ENCODE results near the gene CLP1. TPM values are rescaled to one million over a fixed set of nuclear protein-coding genes. Genes with fewer than 3 reads are reported as not detected.

Gene CLP1
- total and polyA plus RNA-seq, 4 donors = 5.9 to 12.3 (median 8.3) TPM

DNA sequence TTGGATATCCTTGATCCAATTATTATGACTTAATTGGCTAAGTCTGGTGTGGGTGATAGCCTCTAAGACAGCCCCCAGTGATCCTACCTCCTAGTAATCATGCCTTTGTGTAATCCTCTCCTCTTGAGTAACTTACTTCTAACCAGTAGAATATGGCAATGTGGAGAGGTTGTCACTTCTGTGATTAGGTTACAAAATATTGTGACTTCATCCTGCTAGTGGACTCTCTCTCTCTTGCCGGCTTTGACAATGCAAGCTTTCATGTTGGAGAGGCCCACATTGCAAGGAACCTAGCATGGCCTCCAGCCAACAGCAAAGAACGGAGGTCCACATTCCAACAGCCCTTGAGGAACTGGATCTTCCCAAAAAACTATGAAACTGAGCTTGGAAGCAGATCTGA lies 27.4 kb upstream of the CLP1 start:
- DNase-seq (ENCODE audit: low spot score) = no peak
- Histone ChIP-seq H3K27ac (ENCODE audit: low read depth in 1 of 2, low read length in 2 of 2) (no peak overlapping the region), H3K9me3 (ENCODE audit: control insufficient read depth in 4 of 4, low read length in 3 of 4) (no peaks in the 10 kb centered on the region), H3K36me3 (ENCODE audit: control insufficient read depth in 4 of 4, insufficient read depth in 3 of 4, low read depth in 1 of 4, low read length in 3 of 4) (peaks cover 3 to 11% (median 6%) of the 10 kb centered on the region in 4 donors), H3K9ac (ENCODE audit: low read depth in 1 of 2, low read length in 2 of 2) (no peak overlapping the region), H3K27me3 (ENCODE audit: control insufficient read depth in 4 of 4, insufficient read depth in 4 of 4, low read length in 3 of 4) (no peaks in the 10 kb centered on the region), H3K4me3 (ENCODE audit: low read depth in 1 of 3, low read length in 3 of 3) (no peak overlapping the region), H3K4me1 (ENCODE audit: control insufficient read depth in 4 of 4, insufficient read depth in 4 of 4, low read length in 3 of 4) (peaks cover 0 to 5% (median 0%) of the 10 kb centered on the region in 4 donors)
- 82% methylated on average over 2 of the region's 2 CpGs for whole genome bisulfite sequencing
- TF ChIP-seq HNF4A (conservative IDR thresholded peaks at IDR 0.05) (no peak), FOXA1 (IDR thresholded peaks at IDR 0.05) (no peak), HNF4G (IDR thresholded peaks at IDR 0.05) (no peak), EGR1 (IDR thresholded peaks at IDR 0.05; ENCODE audit: low read depth in 2 of 2) (no peak), RAD21 (IDR thresholded peaks at IDR 0.05) (no peak), FOXA2 (IDR thresholded peaks at IDR 0.05) (no peak), JUND (IDR thresholded peaks at IDR 0.05) (no peak), TAF1 (conservative IDR thresholded peaks at IDR 0.05) (no peak), NR2F2 (IDR thresholded peaks at IDR 0.05) (no peak), YY1 (IDR thresholded peaks at IDR 0.05) (no peak)
- TF ChIP-seq, protein P1, sequence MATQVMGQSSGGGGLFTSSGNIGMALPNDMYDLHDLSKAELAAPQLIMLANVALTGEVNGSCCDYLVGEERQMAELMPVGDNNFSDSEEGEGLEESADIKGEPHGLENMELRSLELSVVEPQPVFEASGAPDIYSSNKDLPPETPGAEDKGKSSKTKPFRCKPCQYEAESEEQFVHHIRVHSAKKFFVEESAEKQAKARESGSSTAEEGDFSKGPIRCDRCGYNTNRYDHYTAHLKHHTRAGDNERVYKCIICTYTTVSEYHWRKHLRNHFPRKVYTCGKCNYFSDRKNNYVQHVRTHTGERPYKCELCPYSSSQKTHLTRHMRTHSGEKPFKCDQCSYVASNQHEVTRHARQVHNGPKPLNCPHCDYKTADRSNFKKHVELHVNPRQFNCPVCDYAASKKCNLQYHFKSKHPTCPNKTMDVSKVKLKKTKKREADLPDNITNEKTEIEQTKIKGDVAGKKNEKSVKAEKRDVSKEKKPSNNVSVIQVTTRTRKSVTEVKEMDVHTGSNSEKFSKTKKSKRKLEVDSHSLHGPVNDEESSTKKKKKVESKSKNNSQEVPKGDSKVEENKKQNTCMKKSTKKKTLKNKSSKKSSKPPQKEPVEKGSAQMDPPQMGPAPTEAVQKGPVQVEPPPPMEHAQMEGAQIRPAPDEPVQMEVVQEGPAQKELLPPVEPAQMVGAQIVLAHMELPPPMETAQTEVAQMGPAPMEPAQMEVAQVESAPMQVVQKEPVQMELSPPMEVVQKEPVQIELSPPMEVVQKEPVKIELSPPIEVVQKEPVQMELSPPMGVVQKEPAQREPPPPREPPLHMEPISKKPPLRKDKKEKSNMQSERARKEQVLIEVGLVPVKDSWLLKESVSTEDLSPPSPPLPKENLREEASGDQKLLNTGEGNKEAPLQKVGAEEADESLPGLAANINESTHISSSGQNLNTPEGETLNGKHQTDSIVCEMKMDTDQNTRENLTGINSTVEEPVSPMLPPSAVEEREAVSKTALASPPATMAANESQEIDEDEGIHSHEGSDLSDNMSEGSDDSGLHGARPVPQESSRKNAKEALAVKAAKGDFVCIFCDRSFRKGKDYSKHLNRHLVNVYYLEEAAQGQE (IDR thresholded peaks at IDR 0.05) = no peak
- TF ChIP-seq, protein P2, sequence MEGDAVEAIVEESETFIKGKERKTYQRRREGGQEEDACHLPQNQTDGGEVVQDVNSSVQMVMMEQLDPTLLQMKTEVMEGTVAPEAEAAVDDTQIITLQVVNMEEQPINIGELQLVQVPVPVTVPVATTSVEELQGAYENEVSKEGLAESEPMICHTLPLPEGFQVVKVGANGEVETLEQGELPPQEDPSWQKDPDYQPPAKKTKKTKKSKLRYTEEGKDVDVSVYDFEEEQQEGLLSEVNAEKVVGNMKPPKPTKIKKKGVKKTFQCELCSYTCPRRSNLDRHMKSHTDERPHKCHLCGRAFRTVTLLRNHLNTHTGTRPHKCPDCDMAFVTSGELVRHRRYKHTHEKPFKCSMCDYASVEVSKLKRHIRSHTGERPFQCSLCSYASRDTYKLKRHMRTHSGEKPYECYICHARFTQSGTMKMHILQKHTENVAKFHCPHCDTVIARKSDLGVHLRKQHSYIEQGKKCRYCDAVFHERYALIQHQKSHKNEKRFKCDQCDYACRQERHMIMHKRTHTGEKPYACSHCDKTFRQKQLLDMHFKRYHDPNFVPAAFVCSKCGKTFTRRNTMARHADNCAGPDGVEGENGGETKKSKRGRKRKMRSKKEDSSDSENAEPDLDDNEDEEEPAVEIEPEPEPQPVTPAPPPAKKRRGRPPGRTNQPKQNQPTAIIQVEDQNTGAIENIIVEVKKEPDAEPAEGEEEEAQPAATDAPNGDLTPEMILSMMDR (IDR thresholded peaks at IDR 0.05; ENCODE audit: low read depth, low read length, missing input control) = no peak
- TF ChIP-seq, protein P3, sequence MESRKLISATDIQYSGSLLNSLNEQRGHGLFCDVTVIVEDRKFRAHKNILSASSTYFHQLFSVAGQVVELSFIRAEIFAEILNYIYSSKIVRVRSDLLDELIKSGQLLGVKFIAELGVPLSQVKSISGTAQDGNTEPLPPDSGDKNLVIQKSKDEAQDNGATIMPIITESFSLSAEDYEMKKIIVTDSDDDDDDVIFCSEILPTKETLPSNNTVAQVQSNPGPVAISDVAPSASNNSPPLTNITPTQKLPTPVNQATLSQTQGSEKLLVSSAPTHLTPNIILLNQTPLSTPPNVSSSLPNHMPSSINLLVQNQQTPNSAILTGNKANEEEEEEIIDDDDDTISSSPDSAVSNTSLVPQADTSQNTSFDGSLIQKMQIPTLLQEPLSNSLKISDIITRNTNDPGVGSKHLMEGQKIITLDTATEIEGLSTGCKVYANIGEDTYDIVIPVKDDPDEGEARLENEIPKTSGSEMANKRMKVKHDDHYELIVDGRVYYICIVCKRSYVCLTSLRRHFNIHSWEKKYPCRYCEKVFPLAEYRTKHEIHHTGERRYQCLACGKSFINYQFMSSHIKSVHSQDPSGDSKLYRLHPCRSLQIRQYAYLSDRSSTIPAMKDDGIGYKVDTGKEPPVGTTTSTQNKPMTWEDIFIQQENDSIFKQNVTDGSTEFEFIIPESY (IDR thresholded peaks at IDR 0.05) = no peak

DNA sequence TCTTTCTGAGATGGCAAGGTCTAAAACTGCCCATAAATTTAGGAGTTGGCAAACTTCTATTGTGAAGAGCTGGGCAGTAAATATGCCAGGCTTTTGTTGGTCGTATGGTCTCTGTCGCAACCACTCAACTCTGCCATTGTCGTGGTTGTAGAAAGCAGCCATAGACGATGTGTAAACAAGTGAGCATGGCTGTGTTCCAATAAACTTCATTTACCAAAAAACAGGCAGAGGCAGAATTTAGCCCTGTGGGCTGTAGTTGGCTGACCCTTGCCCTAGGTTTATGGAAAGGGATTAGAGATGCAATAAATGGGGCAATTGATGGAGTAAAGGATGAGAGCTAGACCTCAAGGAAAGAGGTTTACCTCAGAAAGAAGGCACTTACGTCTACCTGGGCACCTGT lies 25.4 kb upstream of the CLP1 start:
- Histone ChIP-seq H3K9me3 (ENCODE audit: control insufficient read depth in 4 of 4, low read length in 3 of 4) (no peaks in the 10 kb centered on the region), H3K4me3 (ENCODE audit: low read depth in 1 of 3, low read length in 3 of 3) (no peak overlapping the region), H3K27ac (ENCODE audit: low read depth in 1 of 2, low read length in 2 of 2) (no peak overlapping the region), H3K9ac (ENCODE audit: low read depth in 1 of 2, low read length in 2 of 2) (no peak overlapping the region), H3K27me3 (ENCODE audit: control insufficient read depth in 4 of 4, insufficient read depth in 4 of 4, low read length in 3 of 4) (no peaks in the 10 kb centered on the region), H3K4me1 (ENCODE audit: control insufficient read depth in 4 of 4, insufficient read depth in 4 of 4, low read length in 3 of 4) (no peaks in the 10 kb centered on the region), H3K36me3 (ENCODE audit: control insufficient read depth in 4 of 4, insufficient read depth in 3 of 4, low read depth in 1 of 4, low read length in 3 of 4) (peaks cover 0 to 10% (median 4%) of the 10 kb centered on the region in 4 donors)
- WGBS = 52% methylated on average over 5 of the region's 5 CpGs
- no peak for TF ChIP-seq JUND (IDR thresholded peaks at IDR 0.05)
- no peak for TF ChIP-seq HNF4A (conservative IDR thresholded peaks at IDR 0.05)
- TF ChIP-seq RXRA (IDR thresholded peaks at IDR 0.05) = no peak
- no peak for TF ChIP-seq SP1 (IDR thresholded peaks at IDR 0.05)
- TF ChIP-seq HNF4G (IDR thresholded peaks at IDR 0.05) = no peak
- TF ChIP-seq EGR1 (IDR thresholded peaks at IDR 0.05; ENCODE audit: low read depth in 2 of 2) = no peak
- no peak for TF ChIP-seq RAD21 (IDR thresholded peaks at IDR 0.05)
- TF ChIP-seq GABPA (IDR thresholded peaks at IDR 0.05 in 1 of 2, conservative IDR thresholded peaks at IDR 0.05 in 1 of 2) = no peak
- TF ChIP-seq, protein P4, sequence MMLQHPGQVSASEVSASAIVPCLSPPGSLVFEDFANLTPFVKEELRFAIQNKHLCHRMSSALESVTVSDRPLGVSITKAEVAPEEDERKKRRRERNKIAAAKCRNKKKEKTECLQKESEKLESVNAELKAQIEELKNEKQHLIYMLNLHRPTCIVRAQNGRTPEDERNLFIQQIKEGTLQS (IDR thresholded peaks at IDR 0.05) = no peak
- no peak for TF ChIP-seq FOXA1 (IDR thresholded peaks at IDR 0.05)
- DNase-seq (ENCODE audit: low spot score) = no peak

Measured in liver (tissue), 9 donors.